GM12892 (cell line): Measurements from ENCODE around the gene LCE5A.

ENCODE experiments used
- POLR2A ChIP-seq: IDR thresholded peaks from 2 replicates; pipeline ENCODE4 v1.6.1; 2011; ENCODE audit warnings: low read depth, low read length, control low read depth
- POLR2AphosphoS5 ChIP-seq: IDR thresholded peaks from 2 replicates; pipeline ENCODE4 v1.6.1; 2011; ENCODE audit warnings: low read depth, low read length, control low read depth

- TF ChIP-seq POLR2A: no peak
- no peak for TF ChIP-seq POLR2AphosphoS5
Measured at GRCh38 chr1:152506899-152507498, 3.6 kb upstream of the LCE5A start.
